NCI-H1417 (cell line): ENCODE measurements around the gene GAREM2.
"Not testable (repeated sequence)": the region's sequence is repeated elsewhere in the genome, so short reads cannot be mapped to it uniquely, and the experiment has no call there.

Experiments
- DNase-seq, 3 experiments: peaks; one replicate each; lab custom pipeline; 2025; lab: John Stamatoyannopoulos, UW

Gene GAREM2

DNA sequence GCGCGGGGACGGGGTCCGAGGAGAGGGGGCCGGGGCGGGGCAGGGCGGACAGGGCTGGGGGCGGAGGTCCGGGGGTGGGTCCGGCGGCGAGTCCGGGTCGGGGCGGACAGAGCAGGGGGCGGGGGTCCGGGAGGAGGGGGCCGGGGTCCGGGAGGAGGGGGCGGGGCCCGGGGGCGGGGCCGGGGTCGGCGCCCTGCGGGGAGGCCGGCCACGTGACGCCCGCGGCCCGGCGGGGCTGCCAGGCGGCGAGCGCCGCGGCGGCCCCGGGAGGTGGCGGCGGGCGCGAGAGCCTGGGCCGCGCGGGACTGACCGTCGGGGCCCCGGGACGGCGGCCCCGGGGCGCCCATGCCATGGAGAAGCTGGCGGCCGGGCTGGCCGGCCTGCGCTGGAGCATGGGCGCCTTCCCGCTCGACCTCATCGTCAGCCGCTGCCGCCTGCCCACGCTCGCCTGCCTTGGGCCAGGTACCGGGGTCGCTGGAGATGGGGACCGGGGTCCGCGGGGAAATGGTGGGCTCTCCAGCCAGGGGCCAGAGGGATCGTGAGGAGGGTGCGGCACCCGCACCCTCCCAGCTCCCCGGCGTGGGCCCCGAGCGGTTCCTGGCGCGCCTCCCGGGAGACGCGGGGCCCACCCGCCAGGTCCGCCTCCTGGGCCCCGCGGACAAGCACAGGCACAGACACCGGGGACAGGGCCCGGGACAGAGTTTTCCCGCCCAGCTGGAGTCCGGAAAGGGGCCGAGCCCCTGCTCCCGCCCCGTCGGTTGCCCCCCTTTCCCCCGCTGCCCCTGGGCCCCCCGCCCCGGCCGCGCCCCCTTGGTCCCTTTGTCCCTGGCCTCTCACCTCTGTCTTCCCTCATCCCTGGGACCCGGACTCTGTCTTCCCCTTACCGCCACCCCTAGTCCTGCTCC, at the start of gene GAREM2:
TSS of gene GAREM2 (plus strand) at position 218 of the 905 bp plus-strand sequence. CDS start at position 351, 133 bp downstream.
- DNase-seq, result peak in 2 of 3 experiments; percentile 44 to 63

DNA sequence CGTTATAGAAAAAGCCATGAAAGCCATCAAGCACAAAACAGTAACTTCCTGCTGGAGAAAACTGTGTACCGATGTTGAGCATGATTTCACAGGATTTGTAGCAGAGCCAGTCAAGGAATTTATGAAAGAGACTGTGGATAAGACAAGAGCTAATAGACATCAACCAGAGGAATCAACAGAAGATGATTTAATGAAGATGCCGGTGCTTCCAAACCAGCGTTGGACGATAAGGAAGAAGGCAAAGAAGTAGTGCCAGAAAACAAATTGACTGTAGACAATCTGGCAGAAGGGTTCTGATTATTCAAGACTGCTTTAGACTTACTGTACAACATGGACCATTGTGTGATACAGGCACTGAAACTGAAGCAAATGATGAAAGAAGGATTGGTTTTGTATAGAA, 49.5 kb upstream of the GAREM2 start:
- no peak for DNase-seq

DNA sequence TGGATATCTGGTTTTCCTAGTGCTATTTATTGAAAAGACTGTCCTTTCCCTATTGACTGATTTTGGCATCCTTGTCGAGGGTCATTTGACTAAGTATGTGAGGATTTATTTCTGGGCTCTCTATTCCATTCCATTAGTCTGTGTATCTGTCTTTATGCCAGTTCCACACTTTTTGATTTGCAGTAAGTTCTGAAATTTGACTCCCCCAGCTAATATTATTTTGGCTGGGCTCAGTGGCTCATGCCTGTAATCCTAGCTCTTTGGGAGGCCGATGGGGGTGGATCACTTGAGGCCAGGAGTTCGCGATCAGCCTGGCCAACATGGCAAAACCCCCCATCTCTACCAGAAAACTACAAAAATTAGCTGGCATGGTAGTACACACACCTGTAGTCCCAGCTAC, 46.8 kb upstream of the GAREM2 start:
- no peak for DNase-seq

DNA sequence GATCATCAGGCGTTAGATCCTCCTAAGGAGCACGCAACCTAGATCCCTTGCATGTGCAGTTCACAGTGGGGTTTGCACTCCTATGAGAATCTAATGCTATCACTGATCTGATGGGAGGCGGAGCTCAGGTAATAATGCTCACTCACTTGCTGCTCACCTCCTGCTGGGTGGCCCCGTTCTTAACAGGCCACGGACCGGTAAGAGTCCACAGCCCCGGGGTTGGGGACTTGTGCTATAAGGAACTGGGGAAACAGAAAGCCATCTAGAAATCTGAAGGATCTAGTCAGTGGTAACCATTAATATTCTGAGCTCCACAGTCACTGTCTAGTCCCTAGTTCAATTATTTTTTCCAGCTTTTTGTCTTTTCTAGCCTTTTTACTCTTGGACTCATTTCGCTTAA, 44.7 kb upstream of the GAREM2 start:
- no peak for DNase-seq

DNA sequence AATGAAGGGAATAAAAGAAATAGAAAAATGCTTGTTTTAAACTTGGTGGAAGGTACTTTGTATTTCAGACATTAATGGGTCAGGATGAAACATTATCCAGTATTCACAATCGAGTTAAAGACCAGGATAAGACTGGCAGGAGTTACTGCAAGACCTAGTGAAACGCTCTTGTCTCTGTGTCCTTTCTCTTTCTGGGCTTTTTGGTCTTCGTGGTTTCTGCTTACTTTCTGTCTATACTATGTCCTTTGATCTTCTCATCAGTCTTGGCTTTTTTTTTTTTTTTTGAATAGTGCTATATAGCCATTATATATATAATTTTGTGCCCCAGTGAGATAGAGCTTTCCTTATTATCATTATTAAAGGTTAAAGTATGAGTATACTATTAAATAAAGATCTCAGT, 42.1 kb upstream of the GAREM2 start:
- no peak for DNase-seq

DNA sequence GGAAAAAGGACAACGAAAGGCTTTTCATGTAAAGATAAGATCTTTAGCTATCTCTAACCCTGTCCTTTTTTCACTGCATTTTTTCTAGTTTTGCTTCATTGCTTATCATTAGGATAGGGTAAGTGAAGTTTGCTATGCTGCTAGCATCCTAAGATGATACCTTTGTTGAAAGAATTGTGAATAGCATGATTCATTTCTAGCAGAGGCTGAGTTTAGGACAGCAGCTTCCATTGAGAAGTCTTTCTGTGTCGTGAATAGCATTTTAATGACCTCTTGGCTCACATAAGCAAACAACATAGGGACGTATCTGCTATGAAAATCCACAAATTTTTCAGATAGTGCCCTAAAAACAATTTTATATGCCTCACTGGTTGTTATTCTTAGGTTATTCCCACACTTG, 36.4 kb upstream of the GAREM2 start:
- DNase-seq, result no peak

DNA sequence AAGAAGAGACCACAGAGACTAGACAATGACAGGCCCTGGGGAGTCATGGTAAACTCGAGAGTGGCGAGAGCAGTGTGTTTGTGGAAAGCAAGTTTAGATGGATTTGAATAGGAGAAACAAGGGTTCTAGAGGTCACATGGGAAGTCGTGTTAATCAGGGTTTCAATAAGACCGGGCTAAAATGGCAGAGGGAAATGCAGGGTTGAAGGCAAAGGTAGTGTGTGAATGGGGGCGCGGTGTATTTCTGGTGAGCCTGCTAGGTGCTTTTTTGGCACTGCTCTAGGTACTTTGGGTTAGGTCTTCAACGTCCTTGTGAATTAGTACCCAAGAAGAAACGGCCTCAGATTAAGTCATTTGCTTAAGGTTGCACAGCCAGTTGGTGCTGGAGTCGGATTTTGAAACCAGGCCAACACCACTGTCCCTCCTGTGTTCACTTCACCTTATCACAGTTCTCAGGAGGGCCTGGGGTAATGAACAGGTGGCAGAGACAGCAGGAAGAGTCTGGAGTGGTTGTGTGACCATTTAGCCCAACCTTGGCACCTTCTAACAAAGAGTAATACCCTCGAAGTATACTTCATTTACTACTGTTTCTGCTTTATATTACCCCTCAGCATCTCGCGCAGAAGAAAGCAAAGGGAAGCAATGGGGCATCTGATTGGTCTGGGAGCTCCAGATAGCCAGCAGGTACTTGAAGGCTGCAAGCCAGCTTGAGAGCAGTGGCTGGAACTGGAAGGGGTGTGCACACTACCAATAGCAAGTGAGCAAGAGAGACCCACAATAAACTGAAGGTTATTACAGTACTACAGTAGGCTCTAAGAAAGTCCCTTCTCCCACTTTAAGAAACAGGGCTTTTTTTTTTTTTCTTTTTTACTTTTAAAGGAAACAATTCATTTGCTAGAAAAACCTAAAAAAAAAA, 33.4 kb upstream of the GAREM2 start:
- peak in 2 of 3 experiments; percentile 25 to 49 for DNase-seq

DNA sequence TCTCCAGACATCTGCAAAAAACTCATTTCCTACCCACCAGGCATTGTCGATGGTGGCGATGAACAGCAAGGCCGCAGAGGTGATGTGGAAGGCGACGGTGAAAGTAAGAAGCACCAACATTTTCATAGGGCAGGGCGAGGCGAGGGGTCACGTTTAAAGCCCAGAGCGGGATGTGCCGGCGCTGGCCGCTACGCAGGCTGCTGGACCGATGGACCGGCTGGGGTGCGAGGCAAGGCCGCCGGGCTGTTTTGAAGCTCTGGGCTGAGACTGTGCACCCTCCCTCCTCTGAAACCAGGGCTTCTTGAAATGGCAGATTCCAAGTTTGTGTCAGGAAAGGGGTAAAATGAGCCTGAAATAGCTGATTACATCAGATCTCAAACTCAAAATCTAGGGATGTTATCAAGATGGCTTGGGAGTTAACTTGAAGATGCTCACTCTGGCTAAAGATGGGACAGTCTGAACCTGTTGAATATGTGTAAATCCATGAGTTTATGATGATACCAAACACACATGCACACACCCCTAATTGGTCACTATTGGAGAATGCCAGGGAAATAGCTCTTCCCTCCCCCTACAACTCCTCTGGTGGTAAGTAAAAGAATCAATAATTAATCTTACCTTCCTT, 31.6 kb upstream of the GAREM2 start:
- DNase-seq, result no peak

DNA sequence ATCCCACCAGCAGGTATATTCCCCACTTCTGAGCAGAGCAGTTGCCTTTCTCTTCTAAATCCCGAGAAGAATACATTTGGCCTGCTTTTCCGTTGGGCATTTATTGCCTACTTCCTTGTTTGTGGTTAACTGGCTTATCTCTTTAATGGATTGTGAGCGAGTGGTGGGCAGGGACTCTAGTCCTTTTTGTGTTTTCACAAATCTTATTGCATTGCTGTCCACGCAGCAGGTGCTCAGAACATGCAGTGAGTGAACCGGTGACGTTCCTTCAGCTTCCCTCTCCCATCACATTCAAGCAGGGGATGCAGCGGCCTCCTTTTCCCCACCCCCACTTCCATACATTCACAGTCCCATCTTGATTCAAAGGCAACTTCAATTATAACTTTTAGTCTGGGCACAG, 28.9 kb upstream of the GAREM2 start:
- peak in 1 of 3 experiments; percentile 70 for DNase-seq

DNA sequence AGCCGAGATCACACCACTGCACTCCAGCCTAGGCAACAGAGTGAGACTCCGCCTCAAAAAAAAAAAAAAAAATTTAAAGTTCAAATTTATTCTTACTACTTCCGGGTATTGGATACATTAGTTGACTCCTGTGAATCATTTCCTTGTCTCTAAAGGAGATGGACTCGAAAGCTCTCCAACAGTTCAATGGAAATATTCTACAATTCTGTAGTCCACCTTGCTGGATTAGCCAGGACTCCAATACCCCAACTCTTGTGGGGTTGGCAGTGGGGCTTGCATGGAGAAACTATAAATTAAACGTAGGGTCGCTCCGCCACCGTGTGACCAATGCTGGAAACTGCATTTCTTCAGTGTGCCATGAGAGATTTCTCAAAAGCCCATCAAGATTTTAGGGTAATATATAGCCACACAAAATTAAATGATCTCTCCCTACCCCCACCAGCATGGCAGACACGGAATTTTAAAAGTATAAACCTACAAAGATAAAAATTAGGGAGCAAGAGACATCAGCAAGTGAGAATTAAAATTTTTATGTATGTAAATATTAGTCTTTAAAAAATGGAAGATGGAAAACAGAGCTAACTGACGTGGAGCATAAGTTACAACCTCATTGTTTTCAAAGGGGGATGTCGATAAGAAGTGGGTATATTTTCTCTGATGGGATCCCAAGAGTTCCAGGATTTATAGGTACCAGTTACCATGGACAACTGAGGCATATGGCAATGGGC, 27.8 kb upstream of the GAREM2 start:
- peak; percentile 42 to 76 (median 76) for DNase-seq

DNA sequence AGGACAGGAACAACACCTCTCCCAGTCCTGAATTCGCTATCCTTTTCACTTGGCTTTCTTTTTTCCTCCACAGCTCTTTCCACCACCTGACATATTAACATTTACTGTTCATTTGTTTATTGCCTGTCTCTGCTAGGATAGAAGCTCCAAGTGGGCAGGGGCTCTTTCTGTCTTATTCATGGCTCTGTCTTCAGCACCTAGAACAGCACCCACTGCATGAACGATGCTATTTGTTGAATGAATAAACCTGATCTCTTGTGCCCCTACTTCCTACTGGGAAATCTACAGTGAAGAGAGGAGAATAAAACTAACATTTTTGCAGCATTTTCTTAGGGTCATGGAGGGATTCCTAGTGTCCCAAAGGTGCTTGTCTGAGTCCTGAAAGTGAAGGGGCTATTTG, 24.4 kb upstream of the GAREM2 start:
- DNase-seq, result no peak

DNA sequence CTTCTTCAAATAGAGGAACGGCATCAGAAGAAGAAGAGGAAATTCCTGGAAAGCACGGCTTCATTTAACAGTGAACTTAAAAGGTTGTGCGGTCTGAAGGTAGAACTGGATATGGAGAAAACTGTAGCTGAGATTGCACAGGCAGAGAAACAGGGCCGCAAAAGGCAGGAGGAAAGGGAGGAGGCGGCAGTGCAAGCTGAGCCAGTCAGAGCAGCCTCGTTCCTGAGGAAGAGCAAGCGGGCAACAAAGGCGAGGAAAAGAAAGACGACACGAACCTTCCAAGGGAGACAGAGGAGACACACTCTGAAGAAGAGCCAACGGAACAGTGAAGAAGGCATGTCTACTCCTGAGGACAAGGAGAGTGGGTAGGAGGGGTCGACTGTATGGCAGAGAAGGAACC, 22.6 kb upstream of the GAREM2 start:
- DNase-seq, result no peak

DNA sequence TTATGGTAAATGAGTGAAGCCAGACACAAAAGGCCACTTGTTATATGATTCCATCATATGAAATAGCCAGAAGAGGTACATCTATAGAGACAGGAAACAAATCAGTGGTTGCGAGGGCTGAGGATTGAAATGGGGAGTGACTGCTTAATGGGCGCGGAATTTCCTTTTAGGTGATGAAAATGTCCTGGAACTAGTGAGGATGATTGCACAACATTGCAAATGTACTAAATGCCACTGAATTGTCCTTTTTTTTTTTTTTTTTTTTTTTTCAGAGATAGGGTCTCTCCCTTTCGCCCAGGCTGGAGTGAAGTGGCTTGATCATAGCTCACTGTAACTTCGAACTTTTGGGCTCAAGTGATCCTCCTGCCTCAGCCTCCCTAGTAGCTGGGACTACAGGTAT, 15.3 kb upstream of the GAREM2 start:
- DNase-seq, result no peak

DNA sequence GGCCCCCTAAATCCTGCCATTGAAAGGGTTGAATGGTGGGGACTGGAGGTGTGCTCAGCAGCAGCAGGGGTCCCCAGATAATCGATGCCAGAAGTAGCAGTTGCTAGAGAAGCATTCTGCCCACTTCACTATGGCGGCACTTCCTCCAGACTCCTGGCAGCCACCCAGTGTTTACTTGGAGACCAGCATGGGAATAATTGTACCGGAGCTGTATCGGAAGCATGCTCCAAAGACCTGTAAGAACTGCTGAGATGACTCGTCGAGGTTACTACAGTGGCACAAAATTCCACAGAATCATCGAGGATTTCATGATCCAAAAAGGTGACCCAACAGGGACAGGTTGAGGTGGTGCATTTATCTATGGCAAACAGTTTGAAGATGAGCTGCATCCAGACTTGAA, 11.0 kb upstream of the GAREM2 start:
- DNase-seq, result no peak

DNA sequence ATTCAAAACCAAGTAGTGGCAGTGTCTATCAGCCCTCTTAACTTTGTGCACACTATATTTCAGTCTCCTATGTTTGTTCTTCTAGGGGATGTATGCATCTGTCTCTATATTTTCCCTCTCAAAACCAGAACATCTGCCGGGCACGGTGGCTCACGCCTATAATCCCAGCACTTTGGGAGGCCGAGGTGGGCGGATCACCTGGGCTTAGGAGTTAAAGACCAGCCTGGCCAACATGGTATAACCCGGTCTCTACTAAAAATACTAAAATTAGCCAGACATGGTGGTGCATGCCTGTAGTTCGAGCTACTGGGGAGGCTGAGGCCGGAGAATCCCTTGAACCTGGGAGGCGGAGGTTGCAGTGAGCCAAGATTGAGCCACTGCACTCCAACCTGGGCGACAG, 9.9 kb upstream of the GAREM2 start:
- no peak for DNase-seq

DNA sequence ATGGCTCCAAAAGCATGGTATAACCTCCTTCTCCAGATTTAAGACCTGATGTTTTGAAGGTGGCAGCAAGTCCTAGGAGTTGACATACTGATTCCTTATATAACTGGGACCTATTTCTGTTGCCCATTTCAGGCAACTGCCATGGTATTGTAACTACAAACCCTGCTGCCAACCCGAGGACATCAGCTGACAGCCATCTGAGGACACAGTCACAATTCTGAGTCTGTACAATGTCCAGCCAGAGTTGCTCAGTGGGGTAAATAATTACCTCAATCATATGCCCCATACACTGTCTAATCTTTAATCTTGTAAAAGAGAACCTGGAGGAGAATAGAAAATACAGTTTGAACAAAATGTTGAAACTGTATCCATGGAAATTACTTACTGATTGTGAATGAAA, 8.7 kb upstream of the GAREM2 start:
- no peak for DNase-seq

DNA sequence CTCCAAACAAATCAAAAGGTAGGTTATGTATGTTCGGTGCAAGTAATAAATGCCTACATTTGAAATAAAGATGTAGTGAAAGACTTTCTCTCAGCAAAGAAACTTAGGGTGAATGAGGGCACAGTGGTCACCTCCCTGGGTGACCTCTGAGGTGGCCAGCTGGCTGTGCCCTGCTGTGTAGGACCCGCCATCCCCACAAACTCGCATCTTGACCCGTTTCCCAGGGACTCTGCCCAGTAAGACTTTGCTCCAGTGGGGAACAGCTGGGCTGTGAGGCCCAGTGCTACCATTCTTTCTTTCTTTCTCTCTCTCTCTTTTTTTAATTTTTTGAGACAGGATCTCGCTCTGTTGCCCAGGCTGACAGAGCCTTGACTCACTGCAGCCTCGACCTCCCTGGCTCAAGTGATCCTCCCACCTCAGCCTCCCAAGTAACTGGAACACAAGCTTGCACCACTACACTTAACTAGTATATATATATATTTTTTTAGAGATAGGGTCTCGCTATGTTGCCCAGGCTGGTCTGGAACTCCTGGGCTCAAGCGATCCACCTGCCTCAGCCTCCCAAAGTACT, 8.2 kb upstream of the GAREM2 start:
- DNase-seq, result no peak

DNA sequence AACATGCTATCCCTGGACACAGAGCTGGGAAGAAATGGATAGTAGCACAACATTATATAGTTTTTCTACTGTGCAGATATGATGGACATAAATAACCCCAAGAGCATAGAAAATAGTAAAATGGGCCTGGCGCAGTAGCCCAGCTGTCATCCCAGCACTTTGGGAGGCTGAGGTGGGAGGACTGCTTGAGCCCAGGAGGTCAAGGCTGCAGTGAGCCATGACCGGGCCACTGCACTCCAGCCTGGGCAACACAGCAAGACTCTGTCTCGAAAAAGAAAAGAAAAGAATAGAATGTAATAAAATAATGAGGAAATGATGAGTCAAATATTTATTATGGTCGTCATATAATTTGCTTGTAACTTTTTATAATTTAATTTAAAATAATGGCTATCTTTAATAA, 7.5 kb upstream of the GAREM2 start:
- no peak for DNase-seq

DNA sequence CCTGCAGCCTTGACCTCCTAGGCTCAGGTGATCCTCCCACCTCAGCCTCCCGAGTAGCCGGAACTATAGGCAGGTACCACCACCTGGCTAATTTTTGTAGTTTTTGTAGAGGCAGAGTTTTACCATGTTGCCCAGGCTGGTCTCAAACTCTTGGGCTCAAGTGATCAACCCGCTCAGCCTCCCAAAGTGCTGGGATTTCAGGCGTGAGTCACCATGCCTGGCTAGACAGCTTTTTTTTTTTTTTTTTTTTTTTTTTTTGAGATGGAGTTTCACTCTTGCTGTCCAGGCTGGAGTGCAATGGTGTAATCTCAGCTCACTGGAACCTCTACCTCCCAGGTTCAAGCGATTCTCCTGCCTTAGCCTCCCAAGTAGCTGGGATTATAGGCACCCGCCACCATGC, 6.3 kb upstream of the GAREM2 start:
- not testable (repeated sequence) for DNase-seq

DNA sequence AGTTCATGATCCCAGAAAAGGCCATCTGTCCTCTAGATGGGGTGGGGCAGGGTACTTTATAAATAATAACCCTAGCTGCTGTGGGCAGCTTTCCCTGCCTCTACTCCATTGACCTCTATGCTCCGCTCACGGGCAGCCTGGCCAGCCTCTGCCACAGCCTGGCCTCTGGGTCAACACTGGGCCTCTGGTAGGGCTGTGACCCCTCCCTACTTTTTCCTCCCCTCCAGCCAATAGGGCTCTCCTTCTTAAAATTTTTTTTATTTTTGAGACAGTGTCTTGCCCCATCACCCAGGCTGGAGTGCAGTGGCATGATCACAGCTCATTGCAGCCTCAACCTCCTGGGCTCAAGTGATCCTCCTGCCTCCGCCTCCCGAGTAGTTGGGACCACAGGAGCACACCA, 4.1 kb upstream of the GAREM2 start:
- no peak for DNase-seq

DNA sequence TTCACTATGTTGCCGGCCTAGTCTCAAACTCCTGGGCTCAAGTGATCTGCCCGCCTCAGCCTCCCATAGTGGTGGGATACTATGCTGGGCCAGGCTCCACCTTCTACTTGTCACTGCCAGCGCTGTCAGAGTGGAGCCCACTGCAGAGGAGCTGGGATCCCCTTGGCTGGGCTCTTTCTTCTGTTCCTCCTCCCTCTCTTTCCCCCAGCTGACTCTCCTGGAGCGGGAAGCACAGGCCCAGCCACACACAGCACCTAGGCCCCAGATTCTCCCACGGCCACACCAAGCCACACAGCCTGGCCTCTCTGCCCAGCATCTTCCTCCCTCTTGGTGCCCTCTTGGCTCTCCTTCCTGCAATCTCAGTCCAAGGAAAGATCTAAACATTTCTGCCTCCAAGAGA, 3.7 kb upstream of the GAREM2 start:
- DNase-seq, result no peak
